Measurements from ENCODE around the gene RAB3B.

GRCh38 chr1:51956528-51957509 is 33.7 kb downstream of the RAB3B start:
- TF ChIP-seq, protein P1, sequence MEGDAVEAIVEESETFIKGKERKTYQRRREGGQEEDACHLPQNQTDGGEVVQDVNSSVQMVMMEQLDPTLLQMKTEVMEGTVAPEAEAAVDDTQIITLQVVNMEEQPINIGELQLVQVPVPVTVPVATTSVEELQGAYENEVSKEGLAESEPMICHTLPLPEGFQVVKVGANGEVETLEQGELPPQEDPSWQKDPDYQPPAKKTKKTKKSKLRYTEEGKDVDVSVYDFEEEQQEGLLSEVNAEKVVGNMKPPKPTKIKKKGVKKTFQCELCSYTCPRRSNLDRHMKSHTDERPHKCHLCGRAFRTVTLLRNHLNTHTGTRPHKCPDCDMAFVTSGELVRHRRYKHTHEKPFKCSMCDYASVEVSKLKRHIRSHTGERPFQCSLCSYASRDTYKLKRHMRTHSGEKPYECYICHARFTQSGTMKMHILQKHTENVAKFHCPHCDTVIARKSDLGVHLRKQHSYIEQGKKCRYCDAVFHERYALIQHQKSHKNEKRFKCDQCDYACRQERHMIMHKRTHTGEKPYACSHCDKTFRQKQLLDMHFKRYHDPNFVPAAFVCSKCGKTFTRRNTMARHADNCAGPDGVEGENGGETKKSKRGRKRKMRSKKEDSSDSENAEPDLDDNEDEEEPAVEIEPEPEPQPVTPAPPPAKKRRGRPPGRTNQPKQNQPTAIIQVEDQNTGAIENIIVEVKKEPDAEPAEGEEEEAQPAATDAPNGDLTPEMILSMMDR (IDR thresholded peaks at IDR 0.05; ENCODE audit: poor library complexity): no peak
- TF ChIP-seq EZH2phosphoT487 (IDR thresholded peaks at IDR 0.05; ENCODE audit: low read depth, severe bottlenecking, unreplicated experiment) (no peak), EZH2 (IDR thresholded peaks at IDR 0.05; ENCODE audit: borderline replicate concordance) (no peak)
